ENCODE results near the gene ARHGEF2.

GRCh38 chr1:155909894-155910293 lies 68.5 kb downstream of the ARHGEF2 start:
- TF ChIP-seq POLR2A (IDR thresholded peaks at IDR 0.05) (no peak), CTCF (IDR thresholded peaks at IDR 0.05) (no peak)

Data from thyroid gland (tissue), 4 donors.